ENCODE data around the gene RPS3A. TPM values are rescaled to one million over a fixed set of nuclear protein-coding genes. Genes with fewer than 3 reads are reported as not detected.
A peak's percentile ranks its signal among the peaks of the same experiment; 100 is the strongest.

The RPS3A gene
- total and polyA plus RNA-seq, 2 experiments from 2014 or later: 872 to 2,319 TPM

- H3K4me1 ChIP-seq (ENCODE audit: low read depth): peaks cover 9% of the 10 kb centered on the region
- H3K36me3 ChIP-seq: peaks cover 10% of the 10 kb centered on the region
- H3K27me3 ChIP-seq: no peaks in the 10 kb centered on the region
- no peak for TF ChIP-seq CTCF (IDR thresholded peaks at IDR 0.05; ENCODE audit: low read depth, low read length)
- no peak overlapping the region for H3K27ac ChIP-seq
- DNase-seq (ENCODE audit: low read depth in 1 of 2, low spot score in 1 of 2): no peak
- H3K4me3 ChIP-seq: no peak overlapping the region
- no peaks in the 10 kb centered on the region for H3K9me3 ChIP-seq (ENCODE audit: low read depth)
Observed at GRCh38 chr4:151097759-151098158, 1.7 kb upstream of the RPS3A start.

- peaks cover 9% of the 10 kb centered on the region for H3K4me1 ChIP-seq (ENCODE audit: low read depth)
- no peak overlapping the region for H3K27ac ChIP-seq
- peaks cover 22% of the 10 kb centered on the region for H3K36me3 ChIP-seq
- no peaks in the 10 kb centered on the region for H3K9me3 ChIP-seq (ENCODE audit: low read depth)
- no peaks in the 10 kb centered on the region for H3K27me3 ChIP-seq
- H3K4me3 ChIP-seq: peak overlapping the region; percentile 84
- TF ChIP-seq CTCF (IDR thresholded peaks at IDR 0.05; ENCODE audit: low read depth, low read length): no peak
- DNase-seq (ENCODE audit: low read depth in 1 of 2, low spot score in 1 of 2): no peak
Observed at GRCh38 chr4:151098979-151099228, 524 bp upstream of the RPS3A start.

GRCh38 chr4:151099976-151100417 lies 569 bp downstream of the RPS3A start:
- peaks cover 28% of the 10 kb centered on the region for H3K36me3 ChIP-seq
- no peaks in the 10 kb centered on the region for H3K27me3 ChIP-seq
- TF ChIP-seq CTCF (IDR thresholded peaks at IDR 0.05; ENCODE audit: low read depth, low read length): no peak
- peak overlapping the region; percentile 95 for H3K27ac ChIP-seq
- H3K4me3 ChIP-seq: peak overlapping the region; percentile 84
- H3K4me1 ChIP-seq (ENCODE audit: low read depth): peaks cover 9% of the 10 kb centered on the region
- DNase-seq (ENCODE audit: low read depth in 1 of 2, low spot score in 1 of 2): peak in 1 of 2 donors; percentile 50
- H3K9me3 ChIP-seq (ENCODE audit: low read depth): no peaks in the 10 kb centered on the region

GRCh38 chr4:151100531-151100930 lies 1.1 kb downstream of the RPS3A start:
- Histone ChIP-seq H3K27ac (peak overlapping the region; percentile 95), H3K36me3 (peaks cover 34% of the 10 kb centered on the region)

GRCh38 chr4:151103758-151104157 lies 4.3 kb downstream of the RPS3A start:
- Histone ChIP-seq H3K27me3 (no peaks in the 10 kb centered on the region), H3K9me3 (ENCODE audit: low read depth) (no peaks in the 10 kb centered on the region), H3K36me3 (peaks cover 34% of the 10 kb centered on the region), H3K27ac (peak overlapping the region; percentile 13), H3K4me3 (no peak overlapping the region), H3K4me1 (ENCODE audit: low read depth) (peaks cover 9% of the 10 kb centered on the region)
- no peak for DNase-seq (ENCODE audit: low read depth in 1 of 2, low spot score in 1 of 2)
- no peak for TF ChIP-seq CTCF (IDR thresholded peaks at IDR 0.05; ENCODE audit: low read depth, low read length)

More at GRCh38 chr4:151100531-151100930, 1.1 kb downstream of the RPS3A start:
- Histone ChIP-seq H3K4me1 (ENCODE audit: low read depth) (peaks cover 9% of the 10 kb centered on the region), H3K9me3 (ENCODE audit: low read depth) (no peaks in the 10 kb centered on the region), H3K4me3 (peak overlapping the region; percentile 84), H3K27me3 (no peaks in the 10 kb centered on the region)
- no peak for TF ChIP-seq CTCF (IDR thresholded peaks at IDR 0.05; ENCODE audit: low read depth, low read length)
- DNase-seq (ENCODE audit: low read depth in 1 of 2, low spot score in 1 of 2): no peak

- Histone ChIP-seq H3K4me1 (ENCODE audit: low read depth) (peaks cover 9% of the 10 kb centered on the region), H3K27me3 (no peaks in the 10 kb centered on the region), H3K4me3 (no peak overlapping the region), H3K36me3 (peaks cover 34% of the 10 kb centered on the region), H3K27ac (no peak overlapping the region), H3K9me3 (ENCODE audit: low read depth) (no peaks in the 10 kb centered on the region)
- TF ChIP-seq CTCF (IDR thresholded peaks at IDR 0.05; ENCODE audit: low read depth, low read length): no peak
- DNase-seq (ENCODE audit: low read depth in 1 of 2, low spot score in 1 of 2): no peak
Observed at GRCh38 chr4:151104621-151105020, 5.2 kb downstream of the RPS3A start.

Data from cardiac muscle cell (in vitro differentiated cells and primary cell).